NB4 (cell line): Measurements from ENCODE around the gene SOCS6.

ENCODE experiments used
- MYC ChIP-seq: IDR thresholded peaks from 2 replicates; pipeline ENCODE4 v1.6.1; 2011; ENCODE audit warnings: low read depth, low read length
- POLR2A ChIP-seq: IDR thresholded peaks from 2 replicates; pipeline ENCODE4 v1.6.1; 2011; ENCODE audit warnings: mild to moderate bottlenecking; ENCODE audit not compliant: insufficient read length; ENCODE audit errors: extremely low read depth
- TF ChIP-seq, protein P1 (sequence below): IDR thresholded peaks from one replicate; pipeline ENCODE4 v1.5.1; 2012; ENCODE audit warnings: low read depth, low read length
- TF ChIP-seq, protein P2 (sequence below): IDR thresholded peaks from 2 replicates; pipeline ENCODE4 v1.6.1; 2011; ENCODE audit warnings: low read depth, low read length

DNA sequence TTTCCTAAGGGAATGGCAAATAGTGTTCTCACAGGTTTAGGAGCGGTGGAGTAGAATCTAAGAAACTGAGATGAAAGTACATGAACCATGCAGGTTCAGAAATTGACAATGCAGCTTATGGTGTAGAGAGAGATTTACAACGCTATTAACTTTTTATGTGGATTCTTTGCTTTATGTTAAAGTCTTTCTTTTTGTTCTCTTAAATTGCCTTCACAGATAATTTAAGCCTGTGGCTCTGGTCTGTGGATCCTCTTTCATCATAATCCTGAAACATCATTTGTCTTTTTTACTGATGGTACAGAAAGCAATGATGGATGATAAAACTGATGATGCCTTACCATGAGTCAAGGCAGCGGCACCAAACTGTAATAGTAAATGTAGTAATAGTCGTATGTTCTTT is 30.3 kb downstream of the SOCS6 start:
- TF ChIP-seq, protein P1, sequence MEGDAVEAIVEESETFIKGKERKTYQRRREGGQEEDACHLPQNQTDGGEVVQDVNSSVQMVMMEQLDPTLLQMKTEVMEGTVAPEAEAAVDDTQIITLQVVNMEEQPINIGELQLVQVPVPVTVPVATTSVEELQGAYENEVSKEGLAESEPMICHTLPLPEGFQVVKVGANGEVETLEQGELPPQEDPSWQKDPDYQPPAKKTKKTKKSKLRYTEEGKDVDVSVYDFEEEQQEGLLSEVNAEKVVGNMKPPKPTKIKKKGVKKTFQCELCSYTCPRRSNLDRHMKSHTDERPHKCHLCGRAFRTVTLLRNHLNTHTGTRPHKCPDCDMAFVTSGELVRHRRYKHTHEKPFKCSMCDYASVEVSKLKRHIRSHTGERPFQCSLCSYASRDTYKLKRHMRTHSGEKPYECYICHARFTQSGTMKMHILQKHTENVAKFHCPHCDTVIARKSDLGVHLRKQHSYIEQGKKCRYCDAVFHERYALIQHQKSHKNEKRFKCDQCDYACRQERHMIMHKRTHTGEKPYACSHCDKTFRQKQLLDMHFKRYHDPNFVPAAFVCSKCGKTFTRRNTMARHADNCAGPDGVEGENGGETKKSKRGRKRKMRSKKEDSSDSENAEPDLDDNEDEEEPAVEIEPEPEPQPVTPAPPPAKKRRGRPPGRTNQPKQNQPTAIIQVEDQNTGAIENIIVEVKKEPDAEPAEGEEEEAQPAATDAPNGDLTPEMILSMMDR: no peak
- no peak for TF ChIP-seq POLR2A
- TF ChIP-seq, protein P2, sequence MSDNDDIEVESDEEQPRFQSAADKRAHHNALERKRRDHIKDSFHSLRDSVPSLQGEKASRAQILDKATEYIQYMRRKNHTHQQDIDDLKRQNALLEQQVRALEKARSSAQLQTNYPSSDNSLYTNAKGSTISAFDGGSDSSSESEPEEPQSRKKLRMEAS: no peak
- no peak for TF ChIP-seq MYC
